ENCODE measurements around the gene PLS1. TPM values are rescaled to one million over a fixed set of nuclear protein-coding genes. Genes with fewer than 3 reads are reported as not detected.

PLS1 gene
- total RNA-seq, 3 donors from 2014 or later (not counting 1 experiment from before 2014, with no cell fraction given): 1.2 to 2.6 (median 1.6) TPM

DNA sequence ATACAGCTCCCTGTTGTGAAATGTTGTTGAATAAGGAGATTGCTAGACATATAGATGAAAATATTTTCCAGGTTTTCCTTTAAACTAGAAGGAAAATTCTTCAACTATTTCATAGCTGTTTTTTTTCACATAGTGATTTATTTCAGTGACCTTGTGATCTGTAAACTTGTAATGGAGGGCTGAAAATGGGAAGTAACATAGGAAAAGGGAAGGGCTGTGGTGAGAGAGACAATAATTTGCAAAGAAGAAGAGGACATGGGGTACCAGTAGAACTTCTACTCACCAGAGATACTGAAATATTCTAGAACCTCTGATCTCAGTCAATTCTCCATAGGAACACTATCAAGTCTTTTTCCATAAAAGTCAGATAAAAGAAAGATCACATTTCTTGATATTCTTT, 60.4 kb downstream of the PLS1 start:
- H3K4me3 Mint-ChIP-seq: no peak overlapping the region
- H3K9me3 ChIP-seq (ENCODE audit: control insufficient read depth, insufficient read depth, low read length): no peaks in the 10 kb centered on the region
- intact Hi-C loops (cut with micrococcal nuclease): no loop called here
- TF ChIP-seq, protein P1, sequence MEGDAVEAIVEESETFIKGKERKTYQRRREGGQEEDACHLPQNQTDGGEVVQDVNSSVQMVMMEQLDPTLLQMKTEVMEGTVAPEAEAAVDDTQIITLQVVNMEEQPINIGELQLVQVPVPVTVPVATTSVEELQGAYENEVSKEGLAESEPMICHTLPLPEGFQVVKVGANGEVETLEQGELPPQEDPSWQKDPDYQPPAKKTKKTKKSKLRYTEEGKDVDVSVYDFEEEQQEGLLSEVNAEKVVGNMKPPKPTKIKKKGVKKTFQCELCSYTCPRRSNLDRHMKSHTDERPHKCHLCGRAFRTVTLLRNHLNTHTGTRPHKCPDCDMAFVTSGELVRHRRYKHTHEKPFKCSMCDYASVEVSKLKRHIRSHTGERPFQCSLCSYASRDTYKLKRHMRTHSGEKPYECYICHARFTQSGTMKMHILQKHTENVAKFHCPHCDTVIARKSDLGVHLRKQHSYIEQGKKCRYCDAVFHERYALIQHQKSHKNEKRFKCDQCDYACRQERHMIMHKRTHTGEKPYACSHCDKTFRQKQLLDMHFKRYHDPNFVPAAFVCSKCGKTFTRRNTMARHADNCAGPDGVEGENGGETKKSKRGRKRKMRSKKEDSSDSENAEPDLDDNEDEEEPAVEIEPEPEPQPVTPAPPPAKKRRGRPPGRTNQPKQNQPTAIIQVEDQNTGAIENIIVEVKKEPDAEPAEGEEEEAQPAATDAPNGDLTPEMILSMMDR (IDR thresholded peaks at IDR 0.05): no peak
- peaks cover 0 to 7% of the 10 kb centered on the region in 2 donors for H3K27me3 Mint-ChIP-seq (ENCODE audit: low read depth in 2 of 2)
- H3K36me3 Mint-ChIP-seq: no peaks in the 10 kb centered on the region
- DNase-seq (no peak), ATAC-seq (no peak)
- H3K4me1 ChIP-seq (ENCODE audit: control insufficient read depth, insufficient read depth, low read length): no peaks in the 10 kb centered on the region
- H3K36me3 ChIP-seq (ENCODE audit: control insufficient read depth, insufficient read depth, low read length): no peaks in the 10 kb centered on the region
- H3K27ac ChIP-seq (ENCODE audit: low read length): no peak overlapping the region
- H3K27ac Mint-ChIP-seq: no peak overlapping the region
- no peaks in the 10 kb centered on the region for H3K9me3 Mint-ChIP-seq
- no peaks in the 10 kb centered on the region for H3K27me3 ChIP-seq (ENCODE audit: control insufficient read depth, insufficient read depth, low read length)
- H3K4me3 ChIP-seq (ENCODE audit: low read length): no peak overlapping the region
- H3K4me1 Mint-ChIP-seq: no peaks in the 10 kb centered on the region

DNA sequence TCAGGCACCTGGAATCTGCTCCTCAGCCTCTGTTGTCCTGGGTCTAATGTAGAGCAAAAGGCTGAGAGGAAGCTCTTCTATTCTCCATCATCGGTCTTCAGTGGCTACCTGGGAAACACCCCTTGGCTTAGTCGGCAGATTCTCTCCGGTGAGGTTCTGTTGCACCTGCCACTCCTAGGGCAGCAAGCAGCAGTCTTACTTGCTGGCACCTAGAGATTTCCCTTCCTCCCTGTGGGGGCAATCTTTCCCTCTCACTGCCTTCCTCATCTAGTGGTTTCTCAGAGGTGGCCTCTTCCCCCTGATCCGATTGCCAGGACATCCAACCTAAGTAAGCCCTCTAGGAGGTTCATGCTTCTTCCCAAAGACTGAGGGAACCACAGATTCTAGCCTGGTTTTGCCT, 60.8 kb downstream of the PLS1 start:
- Histone ChIP-seq H3K4me1 (ENCODE audit: control insufficient read depth, insufficient read depth, low read length) (no peaks in the 10 kb centered on the region), H3K36me3 (ENCODE audit: control insufficient read depth, insufficient read depth, low read length) (no peaks in the 10 kb centered on the region), H3K9me3 (ENCODE audit: control insufficient read depth, insufficient read depth, low read length) (no peaks in the 10 kb centered on the region), H3K27me3 (ENCODE audit: control insufficient read depth, insufficient read depth, low read length) (no peaks in the 10 kb centered on the region), H3K4me3 (ENCODE audit: low read length) (no peak overlapping the region), H3K27ac (ENCODE audit: low read length) (no peak overlapping the region)
- Mint-ChIP-seq H3K4me3 (no peak overlapping the region), H3K27me3 (ENCODE audit: low read depth in 2 of 2) (peaks cover 0 to 7% of the 10 kb centered on the region in 2 donors), H3K36me3 (no peaks in the 10 kb centered on the region), H3K27ac (no peak overlapping the region), H3K9me3 (no peaks in the 10 kb centered on the region), H3K4me1 (no peaks in the 10 kb centered on the region)
- WGBS (ENCODE audit: insufficient coverage): 93% methylated on average over 4 of the region's 4 CpGs
- intact Hi-C loops (cut with micrococcal nuclease): no loop called here
- ATAC-seq: no peak
- TF ChIP-seq, protein P1 (IDR thresholded peaks at IDR 0.05): no peak
- no peak for DNase-seq

DNA sequence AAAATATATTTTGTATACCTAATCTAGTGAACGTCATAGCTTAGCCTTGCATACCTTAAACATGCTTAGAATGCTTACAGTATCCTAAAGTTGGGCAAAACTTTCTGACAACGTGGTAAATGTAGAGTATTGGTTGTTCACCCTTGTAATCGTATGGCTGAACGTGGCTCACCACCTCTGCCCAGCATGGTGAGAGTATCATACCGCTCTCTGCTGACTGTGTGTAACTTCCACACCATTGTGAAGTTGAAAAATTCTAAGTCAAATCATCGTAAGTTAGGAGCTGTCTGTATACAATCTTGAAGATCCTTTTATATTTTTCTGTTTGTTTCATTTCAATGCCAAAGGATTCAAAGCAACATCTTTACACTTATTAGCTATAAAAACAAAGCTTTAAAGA, 64.2 kb downstream of the PLS1 start:
- peaks cover 0 to 7% of the 10 kb centered on the region in 2 donors for H3K27me3 Mint-ChIP-seq (ENCODE audit: low read depth in 2 of 2)
- WGBS (ENCODE audit: insufficient coverage): 85% methylated on average over 5 of the region's 6 CpGs
- no peaks in the 10 kb centered on the region for H3K36me3 ChIP-seq (ENCODE audit: control insufficient read depth, insufficient read depth, low read length)
- no peaks in the 10 kb centered on the region for H3K36me3 Mint-ChIP-seq
- H3K4me3 Mint-ChIP-seq: no peak overlapping the region
- DNase-seq: no peak
- H3K4me3 ChIP-seq (ENCODE audit: low read length): no peak overlapping the region
- no peak overlapping the region for H3K27ac ChIP-seq (ENCODE audit: low read length)
- no peak overlapping the region for H3K27ac Mint-ChIP-seq
- TF ChIP-seq, protein P1 (IDR thresholded peaks at IDR 0.05): no peak
- H3K4me1 Mint-ChIP-seq: no peaks in the 10 kb centered on the region
- no peaks in the 10 kb centered on the region for H3K27me3 ChIP-seq (ENCODE audit: control insufficient read depth, insufficient read depth, low read length)
- H3K9me3 ChIP-seq (ENCODE audit: control insufficient read depth, insufficient read depth, low read length): no peaks in the 10 kb centered on the region
- ATAC-seq: no peak
- no peaks in the 10 kb centered on the region for H3K4me1 ChIP-seq (ENCODE audit: control insufficient read depth, insufficient read depth, low read length)
- no peaks in the 10 kb centered on the region for H3K9me3 Mint-ChIP-seq
- intact Hi-C loops (cut with micrococcal nuclease): no loop called here

DNA sequence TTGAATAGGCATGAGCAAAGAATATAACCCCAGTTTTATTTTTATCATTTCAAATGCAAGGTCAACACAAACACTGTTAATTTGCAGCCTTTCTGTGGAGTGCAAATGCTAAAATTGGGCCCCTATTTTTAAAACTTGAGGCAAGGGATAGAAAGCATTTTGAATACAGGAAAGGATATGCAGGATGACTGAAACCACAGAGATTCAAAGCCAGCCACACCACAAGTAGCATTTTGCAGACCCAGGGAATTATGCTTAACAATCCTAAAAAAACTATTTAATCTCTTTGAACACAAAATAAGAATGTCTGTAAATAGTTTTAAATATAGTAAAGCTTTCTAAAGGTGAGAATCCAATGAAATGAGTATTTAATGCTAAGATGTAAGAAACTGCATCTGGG, 64.7 kb downstream of the PLS1 start:
- H3K9me3 Mint-ChIP-seq: no peaks in the 10 kb centered on the region
- no peaks in the 10 kb centered on the region for H3K4me1 ChIP-seq (ENCODE audit: control insufficient read depth, insufficient read depth, low read length)
- no peak overlapping the region for H3K27ac Mint-ChIP-seq
- H3K27me3 ChIP-seq (ENCODE audit: control insufficient read depth, insufficient read depth, low read length): no peaks in the 10 kb centered on the region
- TF ChIP-seq, protein P1 (IDR thresholded peaks at IDR 0.05): no peak
- no peaks in the 10 kb centered on the region for H3K4me1 Mint-ChIP-seq
- peaks cover 0 to 7% of the 10 kb centered on the region in 2 donors for H3K27me3 Mint-ChIP-seq (ENCODE audit: low read depth in 2 of 2)
- ATAC-seq (no peak), DNase-seq (no peak)
- intact Hi-C loops (cut with micrococcal nuclease): no loop called here
- no peak overlapping the region for H3K4me3 ChIP-seq (ENCODE audit: low read length)
- no peak overlapping the region for H3K4me3 Mint-ChIP-seq
- no peak overlapping the region for H3K27ac ChIP-seq (ENCODE audit: low read length)
- no peaks in the 10 kb centered on the region for H3K36me3 Mint-ChIP-seq
- H3K9me3 ChIP-seq (ENCODE audit: control insufficient read depth, insufficient read depth, low read length): no peaks in the 10 kb centered on the region
- H3K36me3 ChIP-seq (ENCODE audit: control insufficient read depth, insufficient read depth, low read length): no peaks in the 10 kb centered on the region
